Sigmoid colon (tissue), 7 donors: ENCODE measurements around the gene LRP1B. TPM values are rescaled to one million over a fixed set of nuclear protein-coding genes. Genes with fewer than 3 reads are reported as not detected.

ENCODE experiments used
- DNase-seq: peaks from one replicate; pipeline ENCODE4 v3.0.0-alpha.2; 2019
- H3K27ac ChIP-seq, 4 donors: fragments of 200-600 bp; sonication (generic); one replicate each; pipeline ENCODE4 v1.5.1; 2016 to 2019; ENCODE audit warnings: mild to moderate bottlenecking in 1 of 4
- H3K27me3 ChIP-seq, 3 donors: fragments of 200-600 bp; sonication (generic); one replicate each; pipeline ENCODE4 v1.5.1; 2019; ENCODE audit warnings: mild to moderate bottlenecking in 1 of 3
- H3K36me3 ChIP-seq, 4 donors: fragments of 200-600 bp; sonication (generic); one replicate each; pipeline ENCODE4 v1.5.1; 2016 to 2019
- H3K4me1 ChIP-seq, 4 donors: fragments of 200-600 bp; sonication (generic); one replicate each; pipeline ENCODE4 v1.5.1; 2017 to 2019
- H3K4me3 ChIP-seq, 4 donors: fragments of 200-600 bp; sonication (generic); one replicate each; pipeline ENCODE4 v1.5.1; 2017 to 2019; ENCODE audit warnings: mild to moderate bottlenecking in 2 of 4, moderate library complexity in 1 of 4
- H3K9me3 ChIP-seq, 4 donors: fragments of 200-600 bp in 3 of 4; sonication (generic) in 3 of 4; one replicate each; pipeline versions ENCODE4 v1.5.1 to v1.6.1; 2013 to 2019
- CTCF ChIP-seq, 4 experiments: fragments of 450-650 bp in 3 of 4; fragments of 200-600 bp in 1 of 4; IDR thresholded peaks; one replicate each; pipeline ENCODE4 v1.5.1; 2016 to 2019; ENCODE audit warnings: antibody characterized with exemption in 4 of 4, mild to moderate bottlenecking in 3 of 4, moderate library complexity in 2 of 4
- EP300 ChIP-seq, 4 donors: sonication (generic); formaldehyde crosslinking; IDR thresholded peaks; one replicate each; pipeline ENCODE4 v1.6.1; 2017; ENCODE audit warnings: antibody characterized with exemption in 4 of 4
- POLR2A ChIP-seq, 2 donors: fragments of 450-650 bp; IDR thresholded peaks; one replicate each; pipeline ENCODE4 v1.6.1; 2016; ENCODE audit warnings: antibody characterized with exemption in 2 of 2, mild to moderate bottlenecking in 2 of 2, moderate library complexity in 2 of 2
- POLR2AphosphoS5 ChIP-seq, 4 donors: sonication (generic); formaldehyde crosslinking; IDR thresholded peaks; one replicate each; pipeline ENCODE4 v1.6.1; 2017; ENCODE audit warnings: antibody characterized with exemption in 4 of 4
- WGBS, 2 donors: extraction: QIAGEN DNeasy Blood & Tissue Kit; methylation state at CpG; one replicate each; pipeline ENCODE4 v1.1.7; 2013; 5-methylcytosine and 5-hydroxymethylcytosine counted together
- intact Hi-C: fragments of 100-400 bp; cut with DNase I; formaldehyde crosslinking; loops from one replicate; pipeline ENCODE4 v1.15.1; 2023
- polyA plus RNA-seq, 3 donors: library from polyadenylated mRNA; stranded (reverse); fragments of 200-250 nt; gene quantifications; one replicate each; pipeline ENCODE4 v1.2.3, GENCODE V29; 2013
- total RNA-seq, 4 donors: library from RNA; depleted of rRNA; stranded (reverse); fragments of >200 nt; gene quantifications; one replicate each; pipeline ENCODE4 v1.1.0, GENCODE V29; 2016
- donor health status: healthy with polysubstance abuse.
- donor health status: Bipolar disorder and iron deficiency.
- donor health status: healthy.

Gene LRP1B
- total and polyA plus RNA-seq, 7 donors, result 0.06 to 5.1 (median 2.0) TPM; not detected in 1

DNA sequence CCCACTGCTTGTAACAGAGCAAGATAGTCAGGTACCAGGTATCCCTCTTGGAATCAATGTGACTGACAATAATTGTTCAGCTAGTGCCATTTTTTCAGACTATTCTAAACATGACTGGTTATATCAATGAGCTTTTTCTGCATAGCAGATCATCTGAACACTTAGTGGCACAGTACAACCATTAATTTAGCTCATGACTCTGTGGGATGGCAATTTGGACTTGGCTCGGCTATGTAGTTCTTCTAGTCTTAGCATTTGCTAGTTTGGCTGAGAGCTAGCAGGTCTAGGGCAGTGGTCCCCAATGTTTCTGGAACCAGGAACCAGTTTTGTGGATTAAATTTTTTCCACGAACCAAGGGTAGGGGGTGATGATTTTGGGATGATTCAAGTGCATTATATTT is 1929.2 kb downstream of the LRP1B start:
- Histone ChIP-seq H3K4me3 (no peak overlapping the region), H3K27ac (no peak overlapping the region), H3K4me1 (no peaks in the 10 kb centered on the region), H3K36me3 (no peaks in the 10 kb centered on the region), H3K27me3 (no peaks in the 10 kb centered on the region), H3K9me3 (no peaks in the 10 kb centered on the region)
- TF ChIP-seq EP300 (IDR thresholded peaks at IDR 0.05), result no peak
- TF ChIP-seq POLR2AphosphoS5 (IDR thresholded peaks at IDR 0.05), result no peak
- TF ChIP-seq POLR2A (IDR thresholded peaks at IDR 0.05), result no peak
- TF ChIP-seq CTCF (IDR thresholded peaks at IDR 0.05), result no peak
- no peak for DNase-seq
- 74 to 80% methylated on average over 2 of the region's 2 CpGs for WGBS, 2 donors
- intact Hi-C loops, result no loop called here

DNA sequence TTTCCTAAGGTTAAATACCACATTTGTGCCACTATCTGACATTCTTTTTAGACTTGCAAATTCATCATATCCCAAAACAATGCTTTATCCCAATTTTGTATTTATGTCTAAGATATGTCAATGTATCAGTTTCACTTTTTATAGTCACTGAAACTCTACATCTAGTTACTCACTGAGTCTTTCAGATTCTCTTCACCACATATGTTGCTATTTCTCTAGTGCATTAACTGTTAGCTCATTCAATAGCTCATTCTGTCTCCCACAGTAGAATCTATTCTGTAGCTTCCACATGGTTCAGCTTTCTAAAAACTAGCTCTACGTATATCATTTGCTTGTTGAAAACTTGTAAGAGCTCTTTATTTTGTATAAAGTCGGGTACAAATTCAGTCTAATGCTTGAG is 1930.1 kb downstream of the LRP1B start:
- Histone ChIP-seq H3K4me1 (no peaks in the 10 kb centered on the region), H3K9me3 (no peaks in the 10 kb centered on the region), H3K4me3 (no peak overlapping the region), H3K36me3 (no peaks in the 10 kb centered on the region), H3K27ac (no peak overlapping the region), H3K27me3 (no peaks in the 10 kb centered on the region)
- no peak for DNase-seq
- WGBS, 2 donors, result 71 to 88% methylated on average over 2 of the region's 2 CpGs
- TF ChIP-seq EP300 (IDR thresholded peaks at IDR 0.05) (no peak), CTCF (IDR thresholded peaks at IDR 0.05) (no peak), POLR2A (IDR thresholded peaks at IDR 0.05) (no peak), POLR2AphosphoS5 (IDR thresholded peaks at IDR 0.05) (no peak)
- intact Hi-C loops, result no loop called here

DNA sequence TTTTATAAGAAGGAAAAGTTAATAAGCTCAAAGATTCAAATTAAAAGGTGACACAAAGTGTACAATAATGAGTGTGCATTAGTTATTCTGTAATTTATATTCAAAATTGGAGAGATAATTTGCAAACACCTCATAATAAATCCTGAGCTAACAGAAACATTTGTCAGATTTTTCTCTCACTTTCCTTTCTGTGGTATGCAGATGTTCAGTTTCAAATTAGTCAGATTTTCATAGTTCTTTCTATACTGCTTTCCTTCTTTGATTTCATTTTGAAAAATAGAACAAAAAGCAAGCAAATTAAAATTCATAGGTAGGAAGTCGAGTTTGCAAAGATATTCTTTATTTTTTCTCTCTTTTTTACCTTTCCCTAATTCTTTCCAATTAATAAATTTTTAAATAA is 1930.5 kb downstream of the LRP1B start:
- Histone ChIP-seq H3K36me3 (no peaks in the 10 kb centered on the region), H3K27ac (no peak overlapping the region), H3K27me3 (no peaks in the 10 kb centered on the region), H3K9me3 (no peaks in the 10 kb centered on the region), H3K4me1 (no peaks in the 10 kb centered on the region), H3K4me3 (no peak overlapping the region)
- TF ChIP-seq POLR2A (IDR thresholded peaks at IDR 0.05) (no peak), POLR2AphosphoS5 (IDR thresholded peaks at IDR 0.05) (no peak), EP300 (IDR thresholded peaks at IDR 0.05) (no peak), CTCF (IDR thresholded peaks at IDR 0.05) (no peak)
- WGBS, 2 donors, result 31 to 69% methylated on average over 1 of the region's 1 CpG
- intact Hi-C loops, result no loop called here
- no peak for DNase-seq

- WGBS, 2 donors, result 15 to 67% methylated on average over 1 of the region's 1 CpG
- no peak overlapping the region for H3K4me3 ChIP-seq
- no peaks in the 10 kb centered on the region for H3K4me1 ChIP-seq
- TF ChIP-seq EP300 (IDR thresholded peaks at IDR 0.05) (no peak), POLR2A (IDR thresholded peaks at IDR 0.05) (no peak), CTCF (IDR thresholded peaks at IDR 0.05) (no peak), POLR2AphosphoS5 (IDR thresholded peaks at IDR 0.05) (no peak)
- no peak for DNase-seq
- H3K27ac ChIP-seq, result no peak overlapping the region
- no peaks in the 10 kb centered on the region for H3K27me3 ChIP-seq
- no peaks in the 10 kb centered on the region for H3K9me3 ChIP-seq
- no peaks in the 10 kb centered on the region for H3K36me3 ChIP-seq
- intact Hi-C loops, result no loop called here
Observed at GRCh38 chr2:140199312-140199711, 1931.5 kb downstream of the LRP1B start.

DNA sequence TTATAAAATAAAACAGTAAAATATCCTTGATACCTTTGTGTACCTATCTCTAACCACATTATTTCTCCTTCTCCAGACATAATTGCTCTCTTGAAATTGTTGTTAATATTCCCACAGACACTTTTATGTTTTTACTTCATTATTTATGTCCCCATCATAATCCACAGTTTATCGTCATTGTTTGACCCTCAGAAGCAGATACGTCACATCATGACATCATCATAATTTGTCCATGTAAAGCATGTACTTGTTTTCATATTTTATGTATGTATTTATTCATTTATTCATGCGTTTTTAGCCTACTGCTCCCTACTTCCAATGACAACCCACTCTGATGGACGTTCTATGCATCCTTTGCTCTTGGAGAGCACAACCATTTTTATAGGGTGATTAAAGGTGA is 1943.7 kb downstream of the LRP1B start:
- DNase-seq, result no peak
- no peak for TF ChIP-seq POLR2AphosphoS5 (IDR thresholded peaks at IDR 0.05)
- no peak for TF ChIP-seq CTCF (IDR thresholded peaks at IDR 0.05)
- no peak for TF ChIP-seq POLR2A (IDR thresholded peaks at IDR 0.05)
- TF ChIP-seq EP300 (IDR thresholded peaks at IDR 0.05), result no peak
- H3K36me3 ChIP-seq, result no peaks in the 10 kb centered on the region
- H3K27ac ChIP-seq, result no peak overlapping the region
- H3K4me1 ChIP-seq, result no peaks in the 10 kb centered on the region
- H3K27me3 ChIP-seq, result no peaks in the 10 kb centered on the region
- H3K9me3 ChIP-seq, result no peaks in the 10 kb centered on the region
- 68 to 81% methylated on average over 4 of the region's 4 CpGs for WGBS, 2 donors
- intact Hi-C loops, result no loop called here
- no peak overlapping the region for H3K4me3 ChIP-seq
